ENCODE results near the gene C17orf114.

Gene C17orf114

GRCh38 chr17:4812690-4813089 lies 10.6 kb upstream of the C17orf114 start:
- Histone ChIP-seq H3K36me3 (replicated peaks; ENCODE audit: low read depth, low read length) (no peaks in the 10 kb centered on the region), H3K79me2 (ENCODE audit: low read length) (no peaks in the 10 kb centered on the region), H3K27me3 (ENCODE audit: low read depth, low read length) (no peaks in the 10 kb centered on the region), H3K9me3 (ENCODE audit: insufficient read depth, low read length) (no peaks in the 10 kb centered on the region), H3K9ac (ENCODE audit: low read length) (no peak overlapping the region), H4K20me1 (ENCODE audit: insufficient read depth, low read length) (no peaks in the 10 kb centered on the region), H2AFZ (ENCODE audit: low read depth, low read length) (no peak overlapping the region), H3K4me1 (ENCODE audit: low read length) (peaks cover 4% of the 10 kb centered on the region), H3K27ac (ENCODE audit: low read length) (no peak overlapping the region), H3K4me2 (ENCODE audit: low read length) (no peak overlapping the region), H3K4me3 (ENCODE audit: low read length) (no peak overlapping the region)
- TF ChIP-seq EZH2phosphoT487 (IDR thresholded peaks at IDR 0.05; ENCODE audit: low read depth) = no peak
- no peak for TF ChIP-seq CTCF (IDR thresholded peaks at IDR 0.05; ENCODE audit: low read depth, low read length)

GRCh38 chr17:4811471-4811870 lies 9.3 kb upstream of the C17orf114 start:
- TF ChIP-seq EZH2phosphoT487 (IDR thresholded peaks at IDR 0.05; ENCODE audit: low read depth) = no peak
- no peak for TF ChIP-seq CTCF (IDR thresholded peaks at IDR 0.05; ENCODE audit: low read depth, low read length)
- H3K4me2 ChIP-seq (ENCODE audit: low read length) = no peak overlapping the region

GRCh38 chr17:4810696-4811290 lies 8.7 kb upstream of the C17orf114 start:
- H4K20me1 ChIP-seq (ENCODE audit: insufficient read depth, low read length) = no peaks in the 10 kb centered on the region
- H3K4me2 ChIP-seq (ENCODE audit: low read length) = no peak overlapping the region
- H2AFZ ChIP-seq (ENCODE audit: low read depth, low read length) = no peak overlapping the region
- peaks cover 9% of the 10 kb centered on the region for H3K4me1 ChIP-seq (ENCODE audit: low read length)
- no peaks in the 10 kb centered on the region for H3K79me2 ChIP-seq (ENCODE audit: low read length)
- no peaks in the 10 kb centered on the region for H3K36me3 ChIP-seq (replicated peaks; ENCODE audit: low read depth, low read length)
- H3K27ac ChIP-seq (ENCODE audit: low read length) = no peak overlapping the region
- no peak overlapping the region for H3K4me3 ChIP-seq (ENCODE audit: low read length)
- no peak for TF ChIP-seq CTCF (IDR thresholded peaks at IDR 0.05; ENCODE audit: low read depth, low read length)
- TF ChIP-seq EZH2phosphoT487 (IDR thresholded peaks at IDR 0.05; ENCODE audit: low read depth) = no peak
- no peak overlapping the region for H3K9ac ChIP-seq (ENCODE audit: low read length)
- no peaks in the 10 kb centered on the region for H3K9me3 ChIP-seq (ENCODE audit: insufficient read depth, low read length)
- H3K27me3 ChIP-seq (ENCODE audit: low read depth, low read length) = no peaks in the 10 kb centered on the region

More at GRCh38 chr17:4811471-4811870, 9.3 kb upstream of the C17orf114 start:
- Histone ChIP-seq H3K9me3 (ENCODE audit: insufficient read depth, low read length) (no peaks in the 10 kb centered on the region), H2AFZ (ENCODE audit: low read depth, low read length) (no peak overlapping the region), H4K20me1 (ENCODE audit: insufficient read depth, low read length) (no peaks in the 10 kb centered on the region), H3K36me3 (replicated peaks; ENCODE audit: low read depth, low read length) (no peaks in the 10 kb centered on the region), H3K27ac (ENCODE audit: low read length) (no peak overlapping the region), H3K79me2 (ENCODE audit: low read length) (no peaks in the 10 kb centered on the region), H3K4me1 (ENCODE audit: low read length) (peaks cover 5% of the 10 kb centered on the region), H3K4me3 (ENCODE audit: low read length) (no peak overlapping the region), H3K9ac (ENCODE audit: low read length) (no peak overlapping the region), H3K27me3 (ENCODE audit: low read depth, low read length) (no peaks in the 10 kb centered on the region)

GRCh38 chr17:4808378-4808767 lies 6.2 kb upstream of the C17orf114 start:
- TF ChIP-seq CTCF (IDR thresholded peaks at IDR 0.05; ENCODE audit: low read depth, low read length) = no peak
- no peak for TF ChIP-seq EZH2phosphoT487 (IDR thresholded peaks at IDR 0.05; ENCODE audit: low read depth)
- Histone ChIP-seq H3K27me3 (ENCODE audit: low read depth, low read length) (no peaks in the 10 kb centered on the region), H3K36me3 (replicated peaks; ENCODE audit: low read depth, low read length) (no peaks in the 10 kb centered on the region), H2AFZ (ENCODE audit: low read depth, low read length) (no peak overlapping the region), H4K20me1 (ENCODE audit: insufficient read depth, low read length) (no peaks in the 10 kb centered on the region), H3K9me3 (ENCODE audit: insufficient read depth, low read length) (no peaks in the 10 kb centered on the region), H3K79me2 (ENCODE audit: low read length) (no peaks in the 10 kb centered on the region), H3K9ac (ENCODE audit: low read length) (no peak overlapping the region), H3K4me2 (ENCODE audit: low read length) (no peak overlapping the region; the same call in 1 of the 2 replicates), H3K4me3 (ENCODE audit: low read length) (no peak overlapping the region), H3K4me1 (ENCODE audit: low read length) (peaks cover 9% of the 10 kb centered on the region), H3K27ac (ENCODE audit: low read length) (no peak overlapping the region)
